Esophagus muscularis mucosa (tissue), 4 donors: ENCODE data around the gene TMEM53.

Source experiments
- EP300 ChIP-seq: sonication (generic); formaldehyde crosslinking; IDR thresholded peaks from one replicate; pipeline ENCODE4 v1.6.1; 2017; ENCODE audit warnings: antibody characterized with exemption
- POLR2A ChIP-seq: fragments of 450-650 bp; IDR thresholded peaks from one replicate; pipeline ENCODE4 v1.6.1; 2017; ENCODE audit warnings: antibody characterized with exemption, moderate library complexity, mild to moderate bottlenecking, low read depth
- POLR2AphosphoS5 ChIP-seq, 2 donors: sonication (generic); formaldehyde crosslinking; IDR thresholded peaks; one replicate each; pipeline ENCODE4 v1.6.1; 2017; ENCODE audit warnings: antibody characterized with exemption in 2 of 2
- TF ChIP-seq, protein P1 (sequence below), 3 experiments: fragments of 200-600 bp in 2 of 3; fragments of 450-650 bp in 1 of 3; sonication (generic) in 2 of 3; IDR thresholded peaks; one replicate each; pipeline ENCODE4 v1.5.1; 2017 to 2019; ENCODE audit warnings: antibody characterized with exemption in 3 of 3, mild to moderate bottlenecking in 2 of 3, moderate library complexity in 1 of 3

DNA sequence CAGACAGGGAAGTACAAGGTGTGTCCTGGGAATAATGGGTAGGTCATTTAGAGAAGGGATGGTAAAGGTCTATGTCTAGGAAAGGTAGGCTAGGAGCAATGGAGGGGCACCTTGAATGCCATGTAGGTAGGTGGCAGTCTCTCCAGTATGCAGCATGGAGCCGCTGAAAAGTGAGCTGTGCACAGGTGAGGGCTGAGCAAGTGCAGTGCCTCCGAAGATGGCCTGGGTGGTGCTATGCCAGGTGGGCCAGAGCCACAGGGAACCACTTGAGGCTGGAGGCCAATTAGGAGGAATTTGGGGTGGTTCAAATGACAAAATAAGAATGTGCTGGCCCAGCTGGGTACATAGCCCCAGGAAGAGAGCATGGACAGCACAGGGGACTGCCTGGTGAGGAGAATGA, 31.7 kb upstream of the TMEM53 start:
- TF ChIP-seq POLR2AphosphoS5 (IDR thresholded peaks at IDR 0.05) (no peak), POLR2A (no peak), EP300 (no peak)
- TF ChIP-seq, protein P1, sequence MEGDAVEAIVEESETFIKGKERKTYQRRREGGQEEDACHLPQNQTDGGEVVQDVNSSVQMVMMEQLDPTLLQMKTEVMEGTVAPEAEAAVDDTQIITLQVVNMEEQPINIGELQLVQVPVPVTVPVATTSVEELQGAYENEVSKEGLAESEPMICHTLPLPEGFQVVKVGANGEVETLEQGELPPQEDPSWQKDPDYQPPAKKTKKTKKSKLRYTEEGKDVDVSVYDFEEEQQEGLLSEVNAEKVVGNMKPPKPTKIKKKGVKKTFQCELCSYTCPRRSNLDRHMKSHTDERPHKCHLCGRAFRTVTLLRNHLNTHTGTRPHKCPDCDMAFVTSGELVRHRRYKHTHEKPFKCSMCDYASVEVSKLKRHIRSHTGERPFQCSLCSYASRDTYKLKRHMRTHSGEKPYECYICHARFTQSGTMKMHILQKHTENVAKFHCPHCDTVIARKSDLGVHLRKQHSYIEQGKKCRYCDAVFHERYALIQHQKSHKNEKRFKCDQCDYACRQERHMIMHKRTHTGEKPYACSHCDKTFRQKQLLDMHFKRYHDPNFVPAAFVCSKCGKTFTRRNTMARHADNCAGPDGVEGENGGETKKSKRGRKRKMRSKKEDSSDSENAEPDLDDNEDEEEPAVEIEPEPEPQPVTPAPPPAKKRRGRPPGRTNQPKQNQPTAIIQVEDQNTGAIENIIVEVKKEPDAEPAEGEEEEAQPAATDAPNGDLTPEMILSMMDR (IDR thresholded peaks at IDR 0.05) = no peak
